SU-DHL-6 (cell line): ENCODE data around the gene ABR.

Source experiments
- H2AFZ ChIP-seq: fragments of 200-600 bp; sonication (generic); 2 replicates; pipeline ENCODE4 v1.6.1; 2014; ENCODE audit warnings: low read depth, mild to moderate bottlenecking, moderate library complexity, mixed read lengths, antibody characterized with exemption, low read length; ENCODE audit not compliant: severe bottlenecking
- H3F3A ChIP-seq: fragments of 200-600 bp; shearing (Covaris generic); 2 replicates; pipeline ENCODE4 v1.6.0; 2016; ENCODE audit warnings: antibody characterized with exemption, mild to moderate bottlenecking; ENCODE audit not compliant: insufficient read depth
- H3K27ac ChIP-seq: fragments of 200-600 bp; sonication (generic); 2 replicates; pipeline ENCODE4 v1.5.1; 2016; ENCODE audit warnings: low read depth, mild to moderate bottlenecking, low read length, moderate library complexity, mixed read lengths
- H3K27me3 ChIP-seq: fragments of 200-600 bp; sonication (generic), shearing (Covaris generic); 2 replicates; pipeline ENCODE4 v1.6.0; 2014; ENCODE audit warnings: mild to moderate bottlenecking, low read length
- H3K36me3 ChIP-seq: fragments of 200-600 bp; sonication (generic); 2 replicates; pipeline ENCODE4 v1.6.1; 2014; ENCODE audit warnings: mild to moderate bottlenecking, low read length, mixed read lengths
- H3K4me2 ChIP-seq: fragments of 300-600, 200-600 bp; shearing (Covaris generic), sonication (generic); 2 replicates; pipeline ENCODE4 v1.6.0; 2014; ENCODE audit warnings: low read length, low read depth, mild to moderate bottlenecking; ENCODE audit not compliant: poor library complexity, severe bottlenecking
- H3K4me3 ChIP-seq: fragments of 200-600 bp; sonication (generic); 2 replicates; pipeline ENCODE4 v1.5.1; 2014; ENCODE audit warnings: antibody characterized with exemption, low read length, mild to moderate bottlenecking, mixed read lengths; ENCODE audit not compliant: insufficient read depth, poor library complexity, severe bottlenecking
- H3K79me2 ChIP-seq: fragments of 200-600 bp; sonication (generic); 2 replicates; pipeline ENCODE4 v1.6.1; 2014; ENCODE audit warnings: mild to moderate bottlenecking, low read length, moderate library complexity; ENCODE audit not compliant: insufficient read depth
- H3K9ac ChIP-seq: fragments of 200-600 bp; sonication (generic); 2 replicates; pipeline ENCODE4 v1.7.0; 2014; ENCODE audit warnings: mild to moderate bottlenecking, low read length
- H3K9me2 ChIP-seq: fragments of 200-600 bp; sonication (generic); replicated peaks from 2 replicates; pipeline ENCODE4 v1.6.1; 2014; ENCODE audit warnings: low read length; ENCODE audit not compliant: insufficient read depth
- H3K9me3 ChIP-seq: fragments of 200-600 bp; sonication (generic); 2 replicates; pipeline ENCODE4 v1.6.1; 2014; ENCODE audit warnings: low read length, mixed read lengths; ENCODE audit not compliant: insufficient read depth
- H4K20me1 ChIP-seq: fragments of 200-600 bp; sonication (generic); 2 replicates; pipeline ENCODE4 v1.6.1; 2014; ENCODE audit warnings: low read depth, mild to moderate bottlenecking, antibody characterized with exemption, low read length, moderate library complexity, mixed read lengths
- EZH2phosphoT487 ChIP-seq: fragments of 200-600 bp; sonication (generic), shearing (Covaris generic); conservative IDR thresholded peaks from 2 replicates; pipeline ENCODE4 v1.6.1; 2018; ENCODE audit warnings: mild to moderate bottlenecking, antibody characterized with exemption, low read length, moderate library complexity, mixed read lengths
- TF ChIP-seq, protein P1 (sequence below): fragments of 200-600 bp; sonication (generic); IDR thresholded peaks from one replicate; pipeline ENCODE4 v1.5.1; 2017; ENCODE audit warnings: antibody characterized with exemption, mild to moderate bottlenecking, low read length, moderate library complexity; ENCODE audit not compliant: insufficient read depth, poor library complexity, severe bottlenecking

The ABR gene

DNA sequence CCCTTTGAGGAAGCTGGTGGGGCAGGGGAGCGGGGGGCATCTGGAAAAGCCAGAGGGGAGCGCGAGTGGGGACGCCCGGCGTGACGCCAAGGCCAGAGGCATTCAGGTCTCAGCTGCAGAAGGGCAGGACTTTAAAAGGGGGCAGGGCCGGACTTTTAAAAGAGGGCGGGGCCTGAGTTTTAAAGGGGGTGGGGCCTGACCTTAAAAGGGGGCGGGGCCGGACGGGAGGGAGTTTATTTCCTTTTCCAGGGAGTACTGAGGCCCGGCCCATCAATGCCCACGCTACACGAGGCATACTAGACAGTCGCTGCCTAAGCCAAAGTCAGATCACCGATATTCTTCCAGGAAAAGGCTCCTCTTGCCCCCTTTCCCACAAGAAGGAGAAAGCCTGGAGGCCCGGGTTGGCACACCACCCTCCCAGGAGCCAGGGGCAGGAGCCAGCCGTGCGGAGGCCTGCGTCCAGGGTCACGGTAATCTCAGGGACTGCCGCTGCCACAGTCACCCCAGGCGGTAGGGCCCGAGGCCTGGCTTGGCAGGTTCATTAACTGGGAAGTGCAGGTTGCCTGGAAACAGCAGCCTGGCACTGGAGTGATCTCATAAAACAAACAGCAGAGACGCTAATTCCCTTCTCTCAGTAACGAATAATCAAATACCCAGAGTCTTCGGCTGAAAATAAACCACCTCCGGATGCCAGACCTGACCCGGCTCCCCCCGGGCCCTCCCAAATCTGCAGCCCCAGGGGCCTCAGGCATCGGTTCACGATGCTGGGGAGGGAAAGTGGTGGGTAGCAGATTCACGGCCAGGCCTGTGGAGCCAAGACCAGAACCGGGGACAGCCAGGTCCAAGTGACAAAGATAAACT lies 92.2 kb downstream of the ABR start:
- H3K4me2 ChIP-seq: no peak overlapping the region
- no peak overlapping the region for H2AFZ ChIP-seq
- no peak overlapping the region for H3K27ac ChIP-seq

DNA sequence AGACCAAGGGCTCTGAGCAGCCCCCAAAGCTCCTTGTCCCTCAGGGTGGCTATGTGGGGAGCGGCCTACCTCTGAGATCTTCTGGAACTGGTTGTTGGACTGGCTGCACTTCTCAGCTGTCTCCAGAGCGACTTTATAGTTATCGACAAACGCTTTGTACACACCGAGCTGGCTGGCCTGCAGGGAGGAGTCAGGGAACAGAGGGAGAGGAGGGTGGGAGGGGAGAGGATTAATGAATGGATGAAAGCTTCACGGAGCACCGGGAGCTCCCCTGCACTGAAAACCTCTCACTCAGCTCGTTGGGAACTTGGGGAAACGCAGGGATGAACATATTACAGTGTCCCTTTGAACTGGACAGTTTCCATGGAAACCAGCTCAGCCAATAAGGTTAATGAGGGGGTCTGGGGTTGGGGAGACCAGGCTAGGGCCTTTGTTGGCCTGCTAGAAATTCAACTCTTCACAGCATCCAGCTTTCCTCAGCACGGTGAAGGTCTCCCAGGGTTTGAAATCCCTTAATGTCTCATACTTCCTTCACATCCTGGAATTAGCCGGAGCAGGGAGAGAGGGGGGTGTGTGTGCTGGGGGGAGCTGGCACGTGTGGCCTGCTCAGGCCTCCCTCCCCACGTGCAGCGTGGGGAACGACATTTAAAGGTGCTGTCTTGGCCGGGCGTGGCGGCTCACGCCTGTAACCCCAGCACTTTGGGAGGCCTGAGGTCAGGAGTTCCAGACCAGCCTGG lies 96.2 kb downstream of the ABR start:
- no peaks in the 10 kb centered on the region for H3K9me2 ChIP-seq
- no peaks in the 10 kb centered on the region for H3K79me2 ChIP-seq
- H3K4me3 ChIP-seq: no peak overlapping the region
- H3K9me3 ChIP-seq: no peaks in the 10 kb centered on the region
- TF ChIP-seq, protein P1, sequence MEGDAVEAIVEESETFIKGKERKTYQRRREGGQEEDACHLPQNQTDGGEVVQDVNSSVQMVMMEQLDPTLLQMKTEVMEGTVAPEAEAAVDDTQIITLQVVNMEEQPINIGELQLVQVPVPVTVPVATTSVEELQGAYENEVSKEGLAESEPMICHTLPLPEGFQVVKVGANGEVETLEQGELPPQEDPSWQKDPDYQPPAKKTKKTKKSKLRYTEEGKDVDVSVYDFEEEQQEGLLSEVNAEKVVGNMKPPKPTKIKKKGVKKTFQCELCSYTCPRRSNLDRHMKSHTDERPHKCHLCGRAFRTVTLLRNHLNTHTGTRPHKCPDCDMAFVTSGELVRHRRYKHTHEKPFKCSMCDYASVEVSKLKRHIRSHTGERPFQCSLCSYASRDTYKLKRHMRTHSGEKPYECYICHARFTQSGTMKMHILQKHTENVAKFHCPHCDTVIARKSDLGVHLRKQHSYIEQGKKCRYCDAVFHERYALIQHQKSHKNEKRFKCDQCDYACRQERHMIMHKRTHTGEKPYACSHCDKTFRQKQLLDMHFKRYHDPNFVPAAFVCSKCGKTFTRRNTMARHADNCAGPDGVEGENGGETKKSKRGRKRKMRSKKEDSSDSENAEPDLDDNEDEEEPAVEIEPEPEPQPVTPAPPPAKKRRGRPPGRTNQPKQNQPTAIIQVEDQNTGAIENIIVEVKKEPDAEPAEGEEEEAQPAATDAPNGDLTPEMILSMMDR: no peak
- no peak for TF ChIP-seq EZH2phosphoT487
- no peaks in the 10 kb centered on the region for H3F3A ChIP-seq
- no peak overlapping the region for H3K27ac ChIP-seq
- H3K9ac ChIP-seq: no peak overlapping the region
- no peak overlapping the region for H2AFZ ChIP-seq
- no peaks in the 10 kb centered on the region for H3K27me3 ChIP-seq
- no peaks in the 10 kb centered on the region for H4K20me1 ChIP-seq
- no peak overlapping the region for H3K4me2 ChIP-seq
- no peaks in the 10 kb centered on the region for H3K36me3 ChIP-seq

More for the DNA sequence above, 92.2 kb downstream of the ABR start:
- no peaks in the 10 kb centered on the region for H3K9me2 ChIP-seq
- H3K36me3 ChIP-seq: no peaks in the 10 kb centered on the region
- no peaks in the 10 kb centered on the region for H3K9me3 ChIP-seq
- no peak overlapping the region for H3K4me3 ChIP-seq
- H3K9ac ChIP-seq: no peak overlapping the region
- H3K27me3 ChIP-seq: no peaks in the 10 kb centered on the region
- no peaks in the 10 kb centered on the region for H3K79me2 ChIP-seq
- no peaks in the 10 kb centered on the region for H3F3A ChIP-seq
- TF ChIP-seq, protein P1: no peak
- TF ChIP-seq EZH2phosphoT487: no peak
- no peaks in the 10 kb centered on the region for H4K20me1 ChIP-seq

DNA sequence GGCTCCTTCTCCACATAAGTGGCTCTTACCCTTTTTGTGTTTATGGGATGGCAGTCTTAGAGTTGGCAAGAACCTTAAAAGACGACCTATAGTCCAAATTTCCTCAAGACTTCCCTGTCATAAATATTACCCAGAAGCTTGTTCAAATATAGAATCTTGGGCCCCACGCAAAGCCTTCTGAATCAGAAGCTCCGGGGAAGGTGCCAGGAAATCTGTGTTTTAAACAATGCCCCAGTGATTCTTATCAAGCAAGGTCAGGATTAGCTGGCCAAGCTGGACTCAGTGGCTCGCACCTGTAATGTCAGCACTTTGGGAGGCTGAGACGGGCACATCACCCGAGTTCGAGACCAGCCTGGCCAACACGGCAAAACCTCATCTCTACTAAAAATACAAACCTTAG lies 97.2 kb downstream of the ABR start:
- Histone ChIP-seq H3K4me2 (no peak overlapping the region), H2AFZ (no peak overlapping the region), H3K27me3 (no peaks in the 10 kb centered on the region), H3K79me2 (no peaks in the 10 kb centered on the region), H3F3A (no peaks in the 10 kb centered on the region), H4K20me1 (no peaks in the 10 kb centered on the region), H3K36me3 (no peaks in the 10 kb centered on the region), H3K9me2 (no peaks in the 10 kb centered on the region), H3K27ac (no peak overlapping the region), H3K4me3 (no peak overlapping the region), H3K9ac (no peak overlapping the region), H3K9me3 (no peaks in the 10 kb centered on the region)
- TF ChIP-seq, protein P1: no peak
- no peak for TF ChIP-seq EZH2phosphoT487
